Naive thymus-derived CD8-positive, alpha-beta T cell (primary cell): ENCODE measurements around the gene VWA3A. TPM values are rescaled to one million over a fixed set of nuclear protein-coding genes. Genes with fewer than 3 reads are reported as not detected.
"Not testable (repeated sequence)": the region's sequence is repeated elsewhere in the genome, so short reads cannot be mapped to it uniquely, and the experiment has no call there.

Source experiments
- ATAC-seq, 2 donors: fragments of 150-1000 bp; cut with Tn5 transposase in 1 of 2; sonication (Bioruptor Pico), chemical (Tn5 transposase) in 1 of 2; 1 replicate in 1 of 2; 2 replicates in 1 of 2; pipeline ENCODE4 v1.10.0; 2021; ENCODE audit warnings: mild to moderate bottlenecking in 2 of 2, moderate library complexity in 2 of 2
- POLR2A ChIA-PET: fragments of 350-600 bp; sonication (Branson Sonifier 250); formaldehyde crosslinking; loops from one replicate; lab custom pipeline; 2021; ENCODE audit warnings: antibody characterized with exemption; lab: Charles Lee
- DNase-seq, 10 donors: peaks; one replicate each; pipeline versions ENCODE4 v3.0.0 to v3.0.0-alpha.2; 2020 to 2022
- H3K27ac Mint-ChIP-seq, 10 donors: one replicate each; pipeline ENCODE4 v1.8.0; 2020 to 2022; ENCODE audit warnings: mild to moderate bottlenecking in 10 of 10, mixed read lengths in 10 of 10, moderate library complexity in 4 of 10, inconsistent platforms in 1 of 10
- H3K27me3 Mint-ChIP-seq, 5 donors: one replicate each; pipeline ENCODE4 v1.8.0; 2021 to 2022; ENCODE audit warnings: mixed read lengths in 5 of 5
- H3K36me3 Mint-ChIP-seq, 3 donors: one replicate each; pipeline ENCODE4 v1.8.0; 2020 to 2022; ENCODE audit warnings: mixed read lengths in 3 of 3, mild to moderate bottlenecking in 2 of 3, inconsistent platforms in 1 of 3
- H3K4me1 Mint-ChIP-seq, 4 donors: one replicate each; pipeline ENCODE4 v1.8.0; 2021 to 2022; ENCODE audit warnings: mixed read lengths in 4 of 4
- H3K4me3 Mint-ChIP-seq, 10 donors: one replicate each; pipeline ENCODE4 v1.8.0; 2020 to 2022; ENCODE audit warnings: mild to moderate bottlenecking in 10 of 10, mixed read lengths in 10 of 10, moderate library complexity in 6 of 10, inconsistent platforms in 1 of 10
- H3K9me3 Mint-ChIP-seq, 9 donors: one replicate each; pipeline ENCODE4 v1.8.0; 2020 to 2022; ENCODE audit warnings: mixed read lengths in 9 of 9, mild to moderate bottlenecking in 3 of 9, inconsistent platforms in 1 of 9, moderate library complexity in 1 of 9
- polyA plus RNA-seq, 3 donors: library from polyadenylated mRNA; unstranded; fragments of 300-500 nt; fragmentation: Illumina TruSeq; gene quantifications; one replicate each; pipeline ENCODE4 v1.2.3, GENCODE V29; 2021
- total RNA-seq, 8 experiments: library from RNA in 2 of 8; stranded (reverse) in 2 of 8; gene quantifications; one replicate each; pipeline ENCODE4 v1.2.3 and lab custom pipeline; 2021 to 2026

Gene VWA3A
- total and polyA plus RNA-seq, 5 experiments from 2014 or later, result 0.65 to 0.99 TPM; not detected in 3

DNA sequence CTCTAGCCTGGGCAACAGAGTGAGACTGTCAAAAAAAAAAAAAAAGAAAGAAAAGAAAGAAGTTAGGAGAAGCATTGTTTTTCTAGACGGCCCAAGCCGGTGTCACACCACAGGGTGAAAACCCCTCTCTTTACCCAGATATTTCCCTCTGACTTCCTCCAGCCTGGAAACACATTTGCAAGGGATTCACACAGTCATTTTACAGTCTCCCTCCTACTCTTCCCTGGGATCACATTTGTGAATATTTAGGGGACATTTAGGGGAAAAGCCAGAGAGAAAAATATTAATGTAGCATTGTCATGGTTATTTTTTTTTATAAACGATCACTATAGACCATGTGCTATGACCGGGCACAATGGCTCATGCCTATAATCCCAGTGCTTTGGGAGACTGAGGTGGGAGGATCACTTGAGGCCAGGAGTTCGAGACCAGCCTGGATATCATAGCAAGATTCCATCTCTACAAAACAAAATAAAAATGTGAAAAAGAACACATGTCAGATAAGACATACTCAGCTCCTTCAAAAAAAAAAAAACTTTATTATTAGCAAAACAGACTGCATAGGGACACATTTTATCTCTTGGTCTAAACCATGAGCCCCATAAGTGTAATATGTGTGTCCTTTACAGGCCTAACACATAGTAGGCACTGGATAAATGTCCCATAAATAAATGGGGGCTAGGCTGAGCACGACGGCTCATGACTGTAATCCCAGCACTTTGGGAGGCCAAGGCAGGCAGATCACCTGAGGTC, 59.1 kb downstream of the VWA3A start:
- DNase-seq, result no peak
- H3K9me3 Mint-ChIP-seq, result no peaks in the 10 kb centered on the region
- peaks cover 0 to 4% (median 3%) of the 10 kb centered on the region in 5 donors for H3K27me3 Mint-ChIP-seq
- H3K4me3 Mint-ChIP-seq, result no peak overlapping the region
- no peak overlapping the region for H3K27ac Mint-ChIP-seq
- no peaks in the 10 kb centered on the region for H3K36me3 Mint-ChIP-seq
- POLR2A ChIA-PET, result interaction anchor here (0.5 kb wide), 1 partner anchor 50 kb away, joined by 3 read pairs; no protein-coding TSS in a partner anchor
- H3K4me1 Mint-ChIP-seq, result no peaks in the 10 kb centered on the region
- no peak for ATAC-seq

- DNase-seq (no peak), ATAC-seq (no peak)
- no peaks in the 10 kb centered on the region for H3K36me3 Mint-ChIP-seq
- POLR2A ChIA-PET, result no interaction called here
- H3K4me1 Mint-ChIP-seq, result no peaks in the 10 kb centered on the region
- no peak overlapping the region for H3K4me3 Mint-ChIP-seq
- H3K9me3 Mint-ChIP-seq, result no peaks in the 10 kb centered on the region
- H3K27ac Mint-ChIP-seq, result no peak overlapping the region
- H3K27me3 Mint-ChIP-seq, result peaks cover 0 to 5% (median 3%) of the 10 kb centered on the region in 5 donors
Observed at GRCh38 chr16:22152316-22152715, 60.0 kb downstream of the VWA3A start.

GRCh38 chr16:22153078-22153477, 60.7 kb downstream of the VWA3A start:
- H3K36me3 Mint-ChIP-seq, H3K27me3 Mint-ChIP-seq, H3K4me1 Mint-ChIP-seq, DNase-seq, H3K9me3 Mint-ChIP-seq, H3K27ac Mint-ChIP-seq, POLR2A ChIA-PET, H3K4me3 Mint-ChIP-seq, ATAC-seq: not testable (repeated sequence)

DNA sequence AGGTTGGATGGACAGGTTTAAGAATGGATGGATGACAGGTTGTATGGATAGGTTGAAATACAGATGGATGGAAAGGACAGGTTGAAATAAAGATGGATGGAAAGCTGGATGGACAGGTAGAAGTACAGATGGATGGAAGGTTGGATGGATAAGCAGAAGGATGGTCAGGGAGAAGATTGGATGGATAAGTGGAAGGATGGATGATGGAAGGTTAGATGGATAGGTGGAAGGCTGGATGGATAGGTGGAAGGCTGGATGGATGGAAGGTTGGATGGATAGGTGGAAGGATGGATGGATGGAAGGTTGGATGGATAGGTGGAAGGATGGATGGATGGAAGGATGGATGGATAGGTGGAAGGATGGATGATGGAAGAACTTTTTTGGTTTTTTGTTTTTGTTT, 69.1 kb downstream of the VWA3A start:
- Mint-ChIP-seq H3K9me3 (peaks cover 0 to 12% (median 0%) of the 10 kb centered on the region in 9 donors), H3K36me3 (no peaks in the 10 kb centered on the region), H3K27ac (no peak overlapping the region), H3K27me3 (peaks cover 5 to 22% (median 13%) of the 10 kb centered on the region in 5 donors), H3K4me1 (peaks cover 3 to 9% (median 6%) of the 10 kb centered on the region in 4 donors), H3K4me3 (peak overlapping the region in 5 of 10 donors; percentile 9 to 53 (median 20))
- DNase-seq, result no peak
- POLR2A ChIA-PET, result no interaction called here
- ATAC-seq, result no peak

DNA sequence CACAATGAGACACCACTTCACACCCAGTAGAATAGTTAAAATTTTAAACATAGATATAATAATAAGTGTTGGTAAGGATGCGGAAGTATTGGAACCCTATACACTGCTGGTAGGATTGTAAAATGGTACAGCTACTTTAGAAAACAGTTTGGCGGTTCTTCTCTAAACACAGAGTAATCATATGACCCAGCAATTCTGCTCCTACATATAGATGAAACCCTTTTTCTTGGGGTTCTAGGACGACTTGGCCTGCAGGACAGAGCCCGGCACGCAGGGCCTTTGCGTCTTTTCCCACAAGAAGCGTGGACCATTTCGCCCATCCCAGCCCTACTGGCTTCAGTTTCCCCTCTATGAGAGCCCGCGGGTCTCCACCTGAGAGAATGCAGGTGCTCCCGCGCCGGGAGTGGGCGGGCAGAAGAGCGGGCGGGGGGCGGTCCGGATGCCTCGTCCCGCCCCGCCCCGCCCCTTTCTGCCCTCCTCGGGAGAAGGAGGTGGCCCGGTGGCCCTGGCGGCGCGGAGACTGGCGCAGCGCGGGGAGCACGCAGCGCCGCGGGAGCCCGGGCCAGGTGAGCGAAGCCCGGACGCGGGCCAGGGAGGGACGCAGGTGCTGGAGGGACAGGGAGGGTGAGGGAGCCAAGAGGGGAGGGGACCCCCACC, 69.8 kb downstream of the VWA3A start, which contains the start of gene SDR42E2:
TSS of gene SDR42E2 (plus strand) at position 508 of the 657 bp plus-strand sequence. CDS start 3,077 bp downstream, outside the sequence.
- ATAC-seq (peak; percentile 94 to 96), DNase-seq (peak; percentile 25 to 71 (median 48))
- peak within 1 kb of the TSS; percentile 9 to 75 (median 53) for H3K4me3 Mint-ChIP-seq
- peaks cover 0 to 12% (median 0%) of the 10 kb centered on the region in 9 donors for H3K9me3 Mint-ChIP-seq
- H3K36me3 Mint-ChIP-seq, result no peaks in the 10 kb centered on the region
- H3K27ac Mint-ChIP-seq, result peak within 1 kb of the TSS in 1 of 10 donors; percentile 33
- H3K27me3 Mint-ChIP-seq, result peaks cover 5 to 22% (median 12%) of the 10 kb centered on the region in 5 donors
- H3K4me1 Mint-ChIP-seq, result peaks cover 3 to 9% (median 7%) of the 10 kb centered on the region in 4 donors
- POLR2A ChIA-PET, result no interaction called here

DNA sequence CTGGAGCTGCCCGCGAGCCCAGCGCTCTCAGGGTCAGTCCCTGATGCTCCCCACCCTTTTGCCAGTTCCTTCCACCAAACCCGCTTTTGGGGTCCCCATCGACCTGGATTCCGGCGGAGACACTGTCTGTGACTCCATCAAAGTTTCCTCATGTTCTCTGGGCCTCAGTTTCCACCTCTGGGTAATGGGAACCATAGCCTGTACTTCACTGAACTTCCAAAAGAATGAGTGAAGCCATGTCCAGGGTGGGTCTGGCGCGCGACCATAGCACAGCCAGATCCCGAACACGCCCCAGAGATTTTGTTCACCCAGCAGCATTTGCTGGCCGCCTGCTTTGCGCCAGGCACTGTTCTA, 70.3 kb downstream of the VWA3A start:
- peak overlapping the region in 8 of 10 donors; percentile 9 to 57 (median 49) for H3K4me3 Mint-ChIP-seq
- H3K9me3 Mint-ChIP-seq, result peaks cover 0 to 12% (median 0%) of the 10 kb centered on the region in 9 donors
- DNase-seq, result no peak
- no peaks in the 10 kb centered on the region for H3K36me3 Mint-ChIP-seq
- H3K27me3 Mint-ChIP-seq, result peaks cover 5 to 22% (median 12%) of the 10 kb centered on the region in 5 donors
- POLR2A ChIA-PET, result no interaction called here
- no peak overlapping the region for H3K27ac Mint-ChIP-seq
- H3K4me1 Mint-ChIP-seq, result peaks cover 3 to 9% (median 7%) of the 10 kb centered on the region in 4 donors
- ATAC-seq, result no peak

DNA sequence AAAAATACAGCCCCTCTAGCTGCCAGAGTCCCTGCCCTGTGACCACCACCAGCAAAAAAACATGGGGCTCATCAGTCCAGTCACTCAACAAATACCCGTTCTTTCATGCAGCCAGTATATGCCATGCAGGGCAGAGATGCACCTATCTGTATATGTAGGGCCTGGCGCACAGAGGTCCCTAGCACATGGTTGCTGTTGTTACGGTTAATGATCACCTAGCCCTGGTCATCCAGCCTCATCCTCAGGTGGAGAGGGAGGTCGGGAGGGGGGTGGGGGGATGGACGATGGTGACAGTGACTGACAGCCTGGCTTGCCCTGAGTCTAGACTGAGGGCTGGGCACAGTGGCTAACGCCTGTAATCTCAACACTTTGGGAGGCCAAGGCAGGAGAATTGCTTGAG, 71.5 kb downstream of the VWA3A start:
- Mint-ChIP-seq H3K4me3 (no peak overlapping the region), H3K27me3 (peaks cover 5 to 22% (median 12%) of the 10 kb centered on the region in 5 donors), H3K9me3 (peaks cover 0 to 12% (median 0%) of the 10 kb centered on the region in 9 donors), H3K36me3 (no peaks in the 10 kb centered on the region), H3K4me1 (peaks cover 3 to 9% (median 7%) of the 10 kb centered on the region in 4 donors), H3K27ac (no peak overlapping the region)
- POLR2A ChIA-PET, result interaction anchor here (0.8 kb wide), 1 partner anchor 52 kb away, joined by 3 read pairs; no protein-coding TSS in a partner anchor
- ATAC-seq (no peak), DNase-seq (no peak)

GRCh38 chr16:22164482-22164881, 72.1 kb downstream of the VWA3A start:
- H3K36me3 Mint-ChIP-seq, result no peaks in the 10 kb centered on the region
- no peak for ATAC-seq

DNA sequence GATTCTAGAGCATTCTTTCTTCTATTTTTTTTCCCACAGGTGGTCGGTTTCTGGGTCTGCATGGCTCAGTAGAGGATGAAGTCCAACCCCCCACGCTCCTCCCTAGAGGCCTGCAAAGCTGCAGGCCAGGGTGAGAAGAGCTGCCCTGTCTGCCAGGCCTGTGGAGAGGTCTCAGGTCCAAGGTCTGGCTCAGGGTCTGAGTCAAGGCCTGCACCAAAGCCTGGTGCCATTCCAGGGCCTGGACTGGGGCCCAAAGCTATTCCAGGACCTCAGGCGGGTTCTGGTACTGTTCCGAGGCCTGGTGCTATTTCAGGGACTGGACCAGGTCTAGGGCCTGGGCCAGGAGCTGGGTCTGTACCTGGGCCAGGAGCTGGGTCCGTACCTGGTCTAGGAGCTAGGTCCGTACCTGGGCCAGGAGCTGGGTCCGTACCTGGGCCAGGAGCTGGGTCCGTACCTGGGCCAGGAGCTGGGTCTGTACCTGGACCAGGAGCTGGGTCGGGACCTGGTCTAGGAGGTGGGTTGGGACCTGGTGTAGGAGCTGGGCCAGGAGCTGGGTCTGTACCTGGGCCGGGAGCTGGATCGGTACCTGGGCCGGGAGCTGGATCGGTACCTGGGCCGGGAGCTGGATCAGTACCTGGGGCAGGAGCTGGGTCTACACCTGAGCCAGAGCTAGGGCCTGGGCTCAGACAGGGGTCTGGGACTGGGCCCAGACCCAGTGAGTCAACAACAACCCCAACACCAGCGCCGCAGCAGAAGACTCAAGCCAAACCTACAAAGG, 73.4 kb downstream of the VWA3A start:
- H3K4me3 Mint-ChIP-seq, result no peak overlapping the region
- peak overlapping the region in 1 of 10 donors; percentile 38 for H3K27ac Mint-ChIP-seq
- peaks cover 5 to 12% (median 9%) of the 10 kb centered on the region in 5 donors for H3K27me3 Mint-ChIP-seq
- POLR2A ChIA-PET, result no interaction called here
- peaks cover 0 to 11% (median 0%) of the 10 kb centered on the region in 9 donors for H3K9me3 Mint-ChIP-seq
- peaks cover 3 to 9% (median 7%) of the 10 kb centered on the region in 4 donors for H3K4me1 Mint-ChIP-seq
- no peaks in the 10 kb centered on the region for H3K36me3 Mint-ChIP-seq
- DNase-seq (no peak), ATAC-seq (no peak)

More at GRCh38 chr16:22164482-22164881, 72.1 kb downstream of the VWA3A start:
- Mint-ChIP-seq H3K4me3 (no peak overlapping the region), H3K27ac (peak overlapping the region in 1 of 10 donors; percentile 84), H3K9me3 (peaks cover 0 to 12% (median 0%) of the 10 kb centered on the region in 9 donors), H3K4me1 (peaks cover 3 to 9% (median 7%) of the 10 kb centered on the region in 4 donors), H3K27me3 (peaks cover 5 to 22% (median 12%) of the 10 kb centered on the region in 5 donors)
- no peak for DNase-seq
- POLR2A ChIA-PET, result no interaction called here

- H3K4me3 Mint-ChIP-seq, result no peak overlapping the region
- ATAC-seq, result no peak
- H3K27ac Mint-ChIP-seq, result no peak overlapping the region
- H3K36me3 Mint-ChIP-seq, result no peaks in the 10 kb centered on the region
- no peaks in the 10 kb centered on the region for H3K27me3 Mint-ChIP-seq
- no peak for DNase-seq
- H3K4me1 Mint-ChIP-seq, result peaks cover 0 to 6% (median under 1%) of the 10 kb centered on the region in 4 donors
- H3K9me3 Mint-ChIP-seq, result no peaks in the 10 kb centered on the region
- POLR2A ChIA-PET, result no interaction called here
Observed at GRCh38 chr16:22171953-22172352, 79.6 kb downstream of the VWA3A start.

GRCh38 chr16:22172642-22173041, 80.3 kb downstream of the VWA3A start:
- H3K4me1 Mint-ChIP-seq, H3K9me3 Mint-ChIP-seq, H3K27ac Mint-ChIP-seq, H3K36me3 Mint-ChIP-seq, DNase-seq, POLR2A ChIA-PET, ATAC-seq, H3K27me3 Mint-ChIP-seq, H3K4me3 Mint-ChIP-seq: not testable (repeated sequence)

DNA sequence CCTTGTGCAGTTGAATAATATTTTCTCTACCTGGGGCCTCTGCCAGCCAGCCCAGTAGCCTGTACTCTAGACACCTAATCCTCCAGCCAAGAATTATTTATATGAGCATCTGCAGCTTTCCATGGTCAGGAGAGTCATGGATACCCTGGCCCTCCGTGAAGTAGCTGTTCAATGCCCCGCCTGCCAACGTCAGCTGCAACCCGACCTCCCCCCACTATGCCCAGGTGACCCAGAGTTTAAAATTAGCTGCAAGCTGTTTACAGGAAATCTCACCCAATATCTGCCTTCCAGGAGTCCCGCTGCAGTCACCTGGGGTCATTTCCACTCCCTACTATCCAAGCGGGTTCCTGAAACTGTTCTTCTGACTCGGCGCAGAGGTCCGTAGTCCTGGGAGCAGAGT, 82.3 kb downstream of the VWA3A start:
- ATAC-seq, result no peak
- POLR2A ChIA-PET, result interaction anchor here (0.7 kb wide), 1 partner anchor 8 kb away, joined by 3 read pairs; no protein-coding TSS in a partner anchor
- H3K36me3 Mint-ChIP-seq, result no peaks in the 10 kb centered on the region

More for the DNA sequence above, 82.3 kb downstream of the VWA3A start:
- no peak overlapping the region for H3K4me3 Mint-ChIP-seq
- H3K27ac Mint-ChIP-seq, result peak overlapping the region in 2 of 10 donors; percentile 11 to 22
- no peaks in the 10 kb centered on the region for H3K9me3 Mint-ChIP-seq
- DNase-seq, result no peak
- H3K27me3 Mint-ChIP-seq, result no peaks in the 10 kb centered on the region
- peaks cover 0 to 6% (median 2%) of the 10 kb centered on the region in 4 donors for H3K4me1 Mint-ChIP-seq
